GM12875 (cell line): Measurements from ENCODE around the gene CEP131.

Experiments used
- H3K4me3 ChIP-seq: one replicate; pipeline ENCODE4 v1.5.1; 2011; ENCODE audit warnings: low read depth, low read length, control low read depth
- CTCF ChIP-seq: IDR thresholded peaks from 2 replicates; pipeline ENCODE4 v1.5.1; 2011; ENCODE audit warnings: low read depth, mild to moderate bottlenecking, control low read depth, inconsistent platforms, low read length, moderate library complexity, borderline replicate concordance; ENCODE audit not compliant: insufficient read depth

The CEP131 gene

GRCh38 chr17:81222906-81223761, at the start of gene CEP131:
CEP131 (minus strand) TSS chr17:81222965; CDS start chr17:81220056, 2,909 bp downstream.
- peak within 1 kb of the TSS; percentile 68 for H3K4me3 ChIP-seq
- no peak for TF ChIP-seq CTCF

- TF ChIP-seq CTCF, result no peak
- H3K4me3 ChIP-seq, result no peak overlapping the region
Observed at GRCh38 chr17:81271226-81271625, 48.5 kb upstream of the CEP131 start.

GRCh38 chr17:81270279-81270678, 47.5 kb upstream of the CEP131 start:
- no peak overlapping the region for H3K4me3 ChIP-seq
- no peak for TF ChIP-seq CTCF

GRCh38 chr17:81267390-81268067, 44.8 kb upstream of the CEP131 start:
- H3K4me3 ChIP-seq, result no peak overlapping the region
- TF ChIP-seq CTCF, result no peak

GRCh38 chr17:81265576-81265975, 42.8 kb upstream of the CEP131 start:
- no peak for TF ChIP-seq CTCF
- no peak overlapping the region for H3K4me3 ChIP-seq

- TF ChIP-seq CTCF, result no peak
- no peak overlapping the region for H3K4me3 ChIP-seq
Observed at GRCh38 chr17:81264640-81265039, 41.9 kb upstream of the CEP131 start.
